ENCODE results near the gene CMSS1. TPM values are rescaled to one million over a fixed set of nuclear protein-coding genes. Genes with fewer than 3 reads are reported as not detected.
A peak's percentile ranks its signal among the peaks of the same experiment; 100 is the strongest.
"Not testable (repeated sequence)": the region's sequence is repeated elsewhere in the genome, so short reads cannot be mapped to it uniquely, and the experiment has no call there.

Gene CMSS1
- total RNA-seq, 1 donor from 2014 or later: 36.9 TPM

- DNase-seq (no peak), ATAC-seq (ENCODE audit: poor library complexity) (peak; percentile 64)
- intact Hi-C loops (cut with DNase I): no loop called here
These were observed 9.4 kb upstream of the CMSS1 start for GRCh38 chr3:99808163-99808794.

- intact Hi-C loops (cut with DNase I): no loop called here
- no peak for DNase-seq
- ATAC-seq (ENCODE audit: poor library complexity): peak; percentile 76
These were observed 8.1 kb upstream of the CMSS1 start for GRCh38 chr3:99809565-99809964.

GRCh38 chr3:99810403-99810802, 7.3 kb upstream of the CMSS1 start:
- DNase-seq (no peak), ATAC-seq (ENCODE audit: poor library complexity) (no peak)
- intact Hi-C loops (cut with DNase I): loop anchor here (10.0 kb wide), 1 partner anchor 594 kb away; the partner anchor contains the start of genes LNP1 and TOMM70

- intact Hi-C loops (cut with DNase I): loop anchor here (10.0 kb wide), 1 partner anchor 588 kb away; the partner anchor contains the start of genes LNP1 and TOMM70
- ATAC-seq (ENCODE audit: poor library complexity) (peak; percentile 27), DNase-seq (no peak)
These were observed 620 bp upstream of the CMSS1 start for GRCh38 chr3:99817047-99817436.

- no peak for ATAC-seq (ENCODE audit: poor library complexity)
- DNase-seq: no peak
- intact Hi-C loops (cut with DNase I): loop anchor here (10.0 kb wide), 1 partner anchor 586 kb away; the partner anchor contains the start of genes LNP1 and TOMM70
These were observed 1.2 kb downstream of the CMSS1 start for GRCh38 chr3:99818818-99819217.

- ATAC-seq (ENCODE audit: poor library complexity) (no peak), DNase-seq (no peak)
- intact Hi-C loops (cut with DNase I): no loop called here
These were observed 6.4 kb downstream of the CMSS1 start for GRCh38 chr3:99823723-99824711.

GRCh38 chr3:99825004-99825640, 7.5 kb downstream of the CMSS1 start:
- DNase-seq: no peak
- intact Hi-C loops (cut with DNase I): no loop called here
- no peak for ATAC-seq (ENCODE audit: poor library complexity)

GRCh38 chr3:99829844-99830243, 12.2 kb downstream of the CMSS1 start:
- intact Hi-C loops (cut with DNase I): no loop called here
- DNase-seq (no peak), ATAC-seq (ENCODE audit: poor library complexity) (no peak)

GRCh38 chr3:99833617-99834205, 16.0 kb downstream of the CMSS1 start:
- intact Hi-C loops (cut with DNase I): loop anchor here (2.0 kb wide), 1 partner anchor 757 kb away; no protein-coding TSS in a partner anchor
- DNase-seq (no peak), ATAC-seq (ENCODE audit: poor library complexity) (peak; percentile 34)

GRCh38 chr3:99834211-99834957, 16.7 kb downstream of the CMSS1 start:
- DNase-seq (no peak), ATAC-seq (ENCODE audit: poor library complexity) (no peak)
- intact Hi-C loops (cut with DNase I): no loop called here

GRCh38 chr3:99836681-99837080, 19.0 kb downstream of the CMSS1 start:
- DNase-seq: no peak
- no peak for ATAC-seq (ENCODE audit: poor library complexity)
- intact Hi-C loops (cut with DNase I): loop anchor here (5.0 kb wide), 1 partner anchor 416 kb away; no protein-coding TSS in a partner anchor

- no peak for ATAC-seq (ENCODE audit: poor library complexity)
- intact Hi-C loops (cut with DNase I): loop anchor here (5.0 kb wide), 1 partner anchor 415 kb away; no protein-coding TSS in a partner anchor
- no peak for DNase-seq
These were observed 20.1 kb downstream of the CMSS1 start for GRCh38 chr3:99837715-99838114.

GRCh38 chr3:99838755-99839154, 21.1 kb downstream of the CMSS1 start:
- intact Hi-C loops (cut with DNase I): loop anchor here (5.0 kb wide), 1 partner anchor 414 kb away; no protein-coding TSS in a partner anchor
- ATAC-seq (ENCODE audit: poor library complexity) (no peak), DNase-seq (no peak)

- ATAC-seq (ENCODE audit: poor library complexity): no peak
- intact Hi-C loops (cut with DNase I): loop anchor here (5.0 kb wide), 1 partner anchor 413 kb away; no protein-coding TSS in a partner anchor
These were observed 22.0 kb downstream of the CMSS1 start for GRCh38 chr3:99839613-99840012.

GRCh38 chr3:99841949-99842348, 24.3 kb downstream of the CMSS1 start:
- intact Hi-C loops (cut with DNase I); ATAC-seq (ENCODE audit: poor library complexity); DNase-seq: not testable (repeated sequence)

More at GRCh38 chr3:99839613-99840012, 22.0 kb downstream of the CMSS1 start:
- no peak for DNase-seq

- DNase-seq: no peak
- peak; percentile 83 for ATAC-seq (ENCODE audit: poor library complexity)
- intact Hi-C loops (cut with DNase I): no loop called here
These were observed 25.3 kb downstream of the CMSS1 start for GRCh38 chr3:99842826-99843589.

All from Right ventricle myocardium superior (tissue), 1 donor.